GM23338 (cell line): ENCODE data around the gene IL1RAPL2.

Source experiments
- CREB1 ChIP-seq: fragments of 250-450 bp; sonication (Bioruptor Pico); IDR thresholded peaks from 2 replicates; pipeline ENCODE4 v1.5.0; 2020; ENCODE audit warnings: low read depth, mild to moderate bottlenecking, moderate library complexity
- CTCF ChIP-seq, 2 experiments: fragments of 200-600 bp in 1 of 2; sonication (generic) in 1 of 2; conservative IDR thresholded peaks; 2 replicates each; pipeline versions ENCODE4 v1.5.1 to v1.6.1; 2016 to 2017; ENCODE audit warnings: antibody characterized with exemption in 2 of 2, low read depth in 2 of 2, mild to moderate bottlenecking in 2 of 2, moderate library complexity in 1 of 2
- EZH2 ChIP-seq: fragments of 200-600 bp; sonication (generic); IDR thresholded peaks from one replicate; pipeline ENCODE4 v1.8.0; 2017; ENCODE audit warnings: antibody characterized with exemption, mild to moderate bottlenecking, low read depth; ENCODE audit not compliant: unreplicated experiment
- POLR2AphosphoS5 ChIP-seq: IDR thresholded peaks from 2 replicates; pipeline ENCODE4 v1.6.1; 2016; ENCODE audit warnings: antibody characterized with exemption, low read depth
- REST ChIP-seq: IDR thresholded peaks from one replicate; pipeline ENCODE4 v1.6.1; 2018; ENCODE audit warnings: antibody characterized with exemption; ENCODE audit not compliant: unreplicated experiment

- TF ChIP-seq CTCF (conservative IDR thresholded peaks at IDR 0.05; ENCODE audit: low read depth in 2 of 2) (no peak), REST (no peak), POLR2AphosphoS5 (no peak), EZH2 (no peak), CREB1 (CRISPR knock-in tag) (no peak)
Measured at GRCh38 chrX:105754286-105754964, 1188.4 kb downstream of the IL1RAPL2 start.
